SH-SY5Y (cell line): ENCODE results near the gene MMP28.

ENCODE experiments used
- GATA2 ChIP-seq: IDR thresholded peaks from 2 replicates; pipeline ENCODE4 v1.6.1; 2011; ENCODE audit warnings: mild to moderate bottlenecking, low read depth, low read length
- GATA3 ChIP-seq: IDR thresholded peaks from 2 replicates; pipeline ENCODE4 v1.6.1; 2011; ENCODE audit warnings: low read depth, mild to moderate bottlenecking, low read length, moderate library complexity

DNA sequence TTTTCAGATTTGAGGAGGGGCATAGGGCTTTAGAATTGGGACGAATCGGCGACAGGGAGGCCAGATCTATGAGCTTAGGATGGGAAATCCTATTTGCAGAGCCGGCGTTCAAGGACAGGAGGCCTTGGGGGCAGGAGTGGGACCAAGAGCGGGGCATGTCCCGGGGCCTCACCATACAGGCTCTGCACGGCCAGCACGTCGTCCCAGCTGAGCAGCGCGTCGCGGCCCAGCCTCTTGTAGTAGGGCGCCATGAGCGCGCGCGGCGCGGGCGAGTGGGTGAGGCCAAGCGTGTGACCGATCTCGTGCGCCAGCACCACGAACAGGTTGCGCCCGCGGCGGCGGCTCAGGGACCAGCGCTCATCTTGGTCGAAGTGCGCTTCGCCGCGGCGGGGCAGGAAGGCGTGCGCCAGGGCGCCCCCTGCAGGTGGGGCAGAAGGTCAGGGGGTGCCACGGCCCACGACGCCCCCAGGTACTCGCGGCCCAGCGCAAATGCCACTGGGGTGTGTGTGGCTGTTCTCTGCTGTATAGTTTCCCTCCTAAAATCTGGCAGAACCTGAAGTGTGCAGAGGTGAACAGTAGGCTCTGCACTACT lies 25.4 kb downstream of the MMP28 start:
- TF ChIP-seq GATA2 (no peak), GATA3 (no peak)
